OCI-LY3 (cell line): ENCODE results near the gene ZFP91.

ENCODE experiments used
- CTCF ChIP-seq: fragments of 200-600, 300-600 bp; sonication (generic); IDR thresholded peaks from 2 replicates; pipeline ENCODE4 v1.5.1; 2014; ENCODE audit warnings: antibody characterized with exemption, low read length, low read depth
- EZH2phosphoT487 ChIP-seq: fragments of 200-600 bp; shearing (Covaris generic); IDR thresholded peaks from 2 replicates; pipeline ENCODE4 v1.6.1; 2018; ENCODE audit warnings: antibody characterized with exemption, mixed run types, low read depth

DNA sequence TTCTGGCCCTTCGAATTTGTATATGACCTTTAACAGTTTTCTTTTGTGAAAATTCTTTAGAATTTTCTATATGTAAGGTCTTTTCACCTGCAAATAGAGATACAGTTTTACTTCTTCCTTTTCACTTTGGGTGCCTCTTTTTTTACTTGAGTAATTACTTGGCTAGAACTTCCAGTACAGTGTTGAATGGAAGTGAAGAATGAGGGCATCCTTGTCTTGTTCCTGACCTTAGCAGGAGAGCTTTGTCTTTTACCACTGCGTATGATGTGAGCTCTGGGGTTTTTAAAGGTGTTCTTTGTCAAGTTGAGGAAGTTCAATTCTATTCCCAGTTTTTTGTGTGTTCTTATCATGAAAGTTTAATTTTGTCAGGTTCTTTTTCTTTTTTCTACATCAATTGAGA, 21.6 kb downstream of the ZFP91 start:
- TF ChIP-seq CTCF (no peak), EZH2phosphoT487 (no peak)
